NCI-H82 treated with DMSO at 0.1 percent for 48 hours (cell line): ENCODE data around the gene DEAF1.
A peak's percentile ranks its signal among the peaks of the same experiment; 100 is the strongest.

Source experiments
- DNase-seq: peaks from one replicate; lab custom pipeline; 2025; ENCODE audit not compliant: unreplicated experiment; lab: John Stamatoyannopoulos, UW

Gene DEAF1

GRCh38 chr11:626475-627307 is 68.3 kb downstream of the DEAF1 start, which contains the start of gene SCT:
Gene SCT (minus strand): TSS chr11:627181. CDS start chr11:627143, 38 bp downstream.
- no peak for DNase-seq

GRCh38 chr11:625636-626268 is 69.3 kb downstream of the DEAF1 start:
- no peak for DNase-seq

- no peak for DNase-seq
These were observed 70.1 kb downstream of the DEAF1 start, which contains the start of gene CDHR5 for GRCh38 chr11:624705-625635. Gene CDHR5 (minus strand): TSS chr11:624955. CDS start chr11:624902, 53 bp downstream.

- no peak for DNase-seq
These were observed 70.9 kb downstream of the DEAF1 start for GRCh38 chr11:623999-624704.

GRCh38 chr11:623349-623869 is 71.6 kb downstream of the DEAF1 start:
- no peak for DNase-seq

GRCh38 chr11:621838-622237 is 73.2 kb downstream of the DEAF1 start:
- no peak for DNase-seq

GRCh38 chr11:620935-621814 is 73.8 kb downstream of the DEAF1 start:
- DNase-seq, result no peak

GRCh38 chr11:620201-620600 is 74.8 kb downstream of the DEAF1 start:
- DNase-seq, result no peak

GRCh38 chr11:619628-620050 is 75.4 kb downstream of the DEAF1 start:
- DNase-seq, result no peak

- no peak for DNase-seq
These were observed 76.0 kb downstream of the DEAF1 start for GRCh38 chr11:618856-619627.

- DNase-seq, result no peak
These were observed 76.9 kb downstream of the DEAF1 start for GRCh38 chr11:617912-618682.

GRCh38 chr11:617199-617911 is 77.7 kb downstream of the DEAF1 start:
- DNase-seq, result no peak

GRCh38 chr11:616320-617198 is 78.5 kb downstream of the DEAF1 start:
- no peak for DNase-seq

- DNase-seq, result peak; percentile 5
These were observed 79.3 kb downstream of the DEAF1 start, which contains the start of gene IRF7 for GRCh38 chr11:615504-616319. Gene IRF7 (minus strand): TSS chr11:615950. CDS start chr11:615364, 586 bp downstream.
